Aorta (tissue), 5 donors: ENCODE data around the gene THADA. TPM values are rescaled to one million over a fixed set of nuclear protein-coding genes. Genes with fewer than 3 reads are reported as not detected.

Source experiments
- ATAC-seq: fragments of 200-7000 bp; cut with Tn5 transposase; one replicate; pipeline ENCODE4 v1.9.1; 2022; ENCODE audit warnings: moderate library complexity; ENCODE audit not compliant: low FRiP score
- DNase-seq, 2 donors: peaks; one replicate each; pipeline ENCODE4 v3.0.0-alpha.2; 2020
- H3K27ac ChIP-seq, 2 donors: one replicate each; pipeline ENCODE4 v1.5.1; 2013; ENCODE audit warnings: low read length in 2 of 2, mild to moderate bottlenecking in 2 of 2, moderate library complexity in 2 of 2, control low read depth in 1 of 2, inconsistent platforms in 1 of 2, low read depth in 1 of 2
- H3K27me3 ChIP-seq, 2 donors: one replicate each; pipeline ENCODE4 v1.6.1; 2013; ENCODE audit warnings: control low read depth in 1 of 2, low read length in 1 of 2, mild to moderate bottlenecking in 1 of 2, moderate library complexity in 1 of 2; ENCODE audit not compliant: insufficient read depth in 2 of 2, control insufficient read depth in 1 of 2
- H3K36me3 ChIP-seq, 2 donors: one replicate each; pipeline ENCODE4 v1.6.1; 2013; ENCODE audit warnings: control low read depth in 1 of 2, low read length in 1 of 2, mild to moderate bottlenecking in 1 of 2; ENCODE audit not compliant: insufficient read depth in 2 of 2, control insufficient read depth in 1 of 2
- H3K4me1 ChIP-seq, 2 donors: one replicate each; pipeline ENCODE4 v1.6.1; 2013; ENCODE audit warnings: low read length in 2 of 2, control low read depth in 1 of 2, mild to moderate bottlenecking in 1 of 2, moderate library complexity in 1 of 2; ENCODE audit not compliant: insufficient read depth in 2 of 2, control insufficient read depth in 1 of 2
- H3K4me3 ChIP-seq, 2 donors: one replicate each; pipeline ENCODE4 v1.5.1; 2013; ENCODE audit warnings: low read length in 2 of 2, control low read depth in 1 of 2, mild to moderate bottlenecking in 1 of 2
- H3K9me3 ChIP-seq: one replicate; pipeline ENCODE4 v1.6.1; 2013; ENCODE audit warnings: mild to moderate bottlenecking, low read length; ENCODE audit not compliant: control insufficient read depth
- WGBS, 2 donors: extraction: QIAGEN DNeasy Blood & Tissue Kit; methylation state at CpG; one replicate each; pipeline ENCODE4 v1.1.7; 2013; 5-methylcytosine and 5-hydroxymethylcytosine counted together
- intact Hi-C, 2 donors: fragments of 100-400 bp; cut with DNase I; formaldehyde crosslinking; loops; one replicate each; pipeline versions ENCODE4 v1.14.2 to v1.15.0; 2022
- polyA plus RNA-seq, 2 donors: library from polyadenylated mRNA; stranded (reverse); fragments of 200-250 nt; gene quantifications; one replicate each; pipeline ENCODE4 v1.2.3, GENCODE V29; 2013
- total RNA-seq, 2 donors: library from RNA; stranded (reverse); fragmentation: NEBNext Ultra II Directional; extraction: Animal tissue kit (Norgen Biotek cat#: 25700); gene quantifications; one replicate each; pipeline ENCODE4 v1.2.1, GENCODE V29; 2021
- donor health status: healthy with polysubstance abuse.
- donor health status: Bipolar disorder and iron deficiency.
- donor health status: DM: no; HTN: no; CAD: no.
- donor health status: DM: no; HTN: no; CAD: no.
- donor health status: DM: yes; HTN: yes; CAD: no.

The THADA gene
- total and polyA plus RNA-seq, 4 donors = 12.4 to 38.5 (median 25.0) TPM

DNA sequence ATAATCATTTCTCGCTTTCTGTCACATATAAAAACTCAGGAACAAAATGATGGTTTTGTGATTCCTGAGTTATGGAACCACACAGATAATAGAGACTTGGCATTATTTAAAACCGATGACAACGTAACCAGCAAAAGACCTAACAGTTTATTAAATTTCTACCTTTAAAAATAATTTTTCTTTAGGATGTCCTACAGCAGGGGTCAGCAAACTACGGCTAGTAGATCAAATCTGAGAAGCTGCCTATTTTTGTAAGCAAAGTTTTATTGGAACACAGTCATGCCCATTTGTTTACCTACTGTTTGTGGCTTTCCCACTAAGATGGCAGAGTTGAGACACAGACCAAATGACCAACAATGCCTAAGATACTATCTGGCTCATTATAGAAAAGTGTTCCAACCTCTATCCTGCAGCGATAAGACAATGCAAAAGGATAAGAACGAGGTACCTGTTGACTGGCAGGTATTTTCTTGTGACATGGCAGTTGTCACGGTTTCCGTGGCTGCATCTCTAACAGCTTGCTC, 316.5 kb downstream of the THADA start:
- no peak for ATAC-seq
- intact Hi-C loops = no loop called here
- H3K4me3 ChIP-seq = no peak overlapping the region
- no peak for DNase-seq
- H3K27ac ChIP-seq = no peak overlapping the region
- no peaks in the 10 kb centered on the region for H3K9me3 ChIP-seq
- H3K27me3 ChIP-seq = no peaks in the 10 kb centered on the region
- no peaks in the 10 kb centered on the region for H3K36me3 ChIP-seq
- H3K4me1 ChIP-seq = peaks cover 0 to 3% of the 10 kb centered on the region in 2 donors
- 86 to 89% methylated on average over 8 of the region's 8 CpGs for WGBS, 2 donors

DNA sequence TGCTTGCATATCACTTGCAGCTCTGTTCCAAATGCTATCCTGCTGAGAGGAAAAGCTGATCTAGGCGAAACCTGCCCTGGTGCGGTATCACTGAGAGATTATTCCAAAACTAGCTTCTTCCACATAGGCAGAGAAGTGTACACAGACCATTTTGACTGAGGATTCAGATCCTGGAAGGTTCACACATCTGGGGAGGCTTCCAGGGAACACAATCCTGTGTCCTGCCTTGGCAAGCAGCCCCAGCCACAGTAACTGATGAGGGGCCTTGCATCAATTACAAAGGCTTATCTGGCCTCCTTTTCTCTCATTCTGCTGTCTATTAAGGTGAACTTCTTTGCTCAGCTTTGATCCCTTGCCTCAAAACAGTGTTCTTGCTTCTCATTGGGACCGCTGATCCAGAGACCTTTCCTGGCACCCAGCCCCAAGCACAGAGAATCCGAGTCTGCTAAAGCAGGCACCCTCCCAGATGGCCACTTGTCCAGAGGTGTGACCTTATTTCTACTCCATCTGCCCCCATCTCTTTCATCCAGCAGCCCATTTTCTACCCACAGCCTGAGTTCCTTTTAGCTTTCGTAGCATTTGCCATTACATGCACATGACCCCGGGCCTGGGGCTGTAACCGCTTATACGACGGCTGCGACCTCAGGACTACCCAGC, 317.1 kb downstream of the THADA start:
- Histone ChIP-seq H3K27ac (no peak overlapping the region), H3K9me3 (no peaks in the 10 kb centered on the region), H3K27me3 (no peaks in the 10 kb centered on the region), H3K36me3 (no peaks in the 10 kb centered on the region), H3K4me1 (peaks cover 0 to 6% of the 10 kb centered on the region in 2 donors), H3K4me3 (no peak overlapping the region)
- DNase-seq (no peak), ATAC-seq (no peak)
- intact Hi-C loops = no loop called here
- 77% methylated on average over 10 of the region's 10 CpGs for WGBS, 2 donors

DNA sequence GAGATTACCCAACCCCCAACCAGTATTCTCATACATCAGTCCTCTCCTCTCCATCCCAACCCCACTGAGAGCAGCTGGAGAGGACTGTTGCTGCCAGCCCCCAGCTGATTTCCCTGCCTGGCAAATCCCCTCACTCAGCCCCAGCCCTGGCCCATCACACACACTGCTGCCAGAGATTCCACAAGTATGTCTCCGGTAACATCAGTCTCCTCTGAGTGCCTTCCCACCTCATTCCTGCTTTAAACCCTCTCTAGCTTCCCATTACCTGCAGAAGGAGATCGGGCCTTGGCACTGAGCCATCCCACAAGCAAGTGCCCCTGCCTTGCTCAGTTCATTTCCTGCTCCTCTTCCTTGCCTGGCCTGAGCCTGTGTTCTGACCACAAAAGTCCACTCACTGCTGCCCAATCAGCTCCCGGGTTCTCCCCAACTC, 318.9 kb downstream of the THADA start:
- 43 to 44% methylated on average over 3 of the region's 3 CpGs for WGBS, 2 donors
- no peak for DNase-seq
- Histone ChIP-seq H3K9me3 (no peaks in the 10 kb centered on the region), H3K27ac (peak overlapping the region; percentile 64 to 99), H3K4me1 (peaks cover 0 to 7% of the 10 kb centered on the region in 2 donors), H3K4me3 (no peak overlapping the region), H3K36me3 (no peaks in the 10 kb centered on the region), H3K27me3 (no peaks in the 10 kb centered on the region)
- intact Hi-C loops = no loop called here
- no peak for ATAC-seq

DNA sequence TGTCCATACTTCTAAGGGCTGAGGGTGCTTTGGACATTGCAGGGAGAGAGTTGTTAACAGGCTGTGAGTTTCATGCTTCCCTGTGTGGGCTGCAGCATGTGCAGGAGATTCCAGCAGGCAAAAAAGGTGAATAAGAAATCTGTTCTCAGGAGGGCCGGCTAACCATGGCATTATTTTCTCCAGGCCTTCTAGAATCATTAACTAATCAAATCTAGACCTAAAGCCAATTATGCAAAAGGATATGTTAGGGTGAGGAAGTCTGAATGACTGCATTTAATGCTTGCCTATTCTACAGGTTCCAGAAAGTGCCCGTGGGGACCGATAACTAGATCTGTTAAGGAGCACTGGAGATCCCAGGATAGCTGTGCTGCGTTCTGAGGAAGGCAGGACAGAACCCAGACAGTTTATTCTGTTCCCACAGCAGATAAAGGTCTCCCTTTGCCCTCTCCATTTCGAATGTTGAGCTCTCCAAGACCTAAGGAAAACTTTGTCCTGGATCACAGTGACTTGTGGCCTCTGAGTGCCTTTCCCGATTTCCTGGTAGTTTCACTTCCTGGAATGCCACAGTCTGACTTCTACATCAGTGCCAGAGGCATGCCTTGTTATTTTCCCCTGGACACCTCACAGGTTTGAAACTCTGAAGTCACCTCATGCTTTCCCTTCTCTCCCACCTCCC, 319.4 kb downstream of the THADA start:
- peak; percentile 27 for ATAC-seq
- H3K4me3 ChIP-seq = no peak overlapping the region

DNA sequence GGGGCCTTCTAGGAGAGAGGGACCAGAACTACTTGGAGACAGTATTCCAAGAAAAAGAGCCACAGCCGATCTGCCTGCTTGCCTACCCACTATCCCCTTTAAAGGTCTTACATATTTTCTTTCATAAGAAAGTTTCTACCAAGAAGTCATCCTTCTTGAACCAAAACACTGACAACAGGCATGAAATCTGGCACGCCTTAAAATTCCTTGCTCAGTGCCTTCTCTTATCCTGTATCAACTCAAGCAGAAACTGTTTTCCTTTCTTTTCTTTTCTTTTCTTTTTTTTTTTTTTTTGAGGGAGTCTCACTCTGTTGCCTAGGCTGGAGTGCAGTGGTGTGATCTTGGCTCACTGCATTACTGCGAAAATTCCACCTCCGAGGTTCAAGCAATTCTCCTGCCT, 321.1 kb downstream of the THADA start:
- Histone ChIP-seq H3K27ac (no peak overlapping the region), H3K4me1 (peaks cover 0 to 7% of the 10 kb centered on the region in 2 donors), H3K36me3 (no peaks in the 10 kb centered on the region), H3K4me3 (no peak overlapping the region), H3K9me3 (no peaks in the 10 kb centered on the region), H3K27me3 (no peaks in the 10 kb centered on the region)
- DNase-seq (no peak), ATAC-seq (no peak)
- intact Hi-C loops = no loop called here
- WGBS, 2 donors = 48 to 56% methylated on average over 4 of the region's 4 CpGs

More for the DNA sequence above, 319.4 kb downstream of the THADA start:
- no peaks in the 10 kb centered on the region for H3K27me3 ChIP-seq
- WGBS, 2 donors = 7 to 8% methylated on average over 6 of the region's 6 CpGs
- no peak for DNase-seq
- peak overlapping the region; percentile 83 to 99 for H3K27ac ChIP-seq
- no peaks in the 10 kb centered on the region for H3K36me3 ChIP-seq
- H3K4me1 ChIP-seq = peaks cover 0 to 7% of the 10 kb centered on the region in 2 donors
- H3K9me3 ChIP-seq = no peaks in the 10 kb centered on the region
- intact Hi-C loops = no loop called here

DNA sequence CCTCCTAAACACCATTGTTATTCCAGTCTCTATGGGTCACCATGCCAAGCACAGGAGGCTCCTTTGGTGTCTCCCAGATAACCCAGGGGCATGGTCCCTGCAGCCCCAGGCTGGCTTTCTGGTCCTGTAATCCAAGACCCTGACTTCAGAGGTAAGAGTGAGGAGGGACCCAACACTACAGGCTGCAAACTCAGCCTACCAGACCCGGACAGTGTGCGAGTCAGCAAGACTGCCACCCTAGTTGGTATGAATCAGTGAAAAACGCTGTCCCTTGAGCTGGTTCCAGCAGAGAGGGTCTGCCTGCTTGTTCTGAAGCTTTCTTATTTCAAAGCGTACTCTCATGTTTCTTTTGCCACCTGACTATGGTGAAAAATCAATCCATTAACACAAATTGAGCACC, 321.8 kb downstream of the THADA start:
- intact Hi-C loops = no loop called here
- Histone ChIP-seq H3K36me3 (no peaks in the 10 kb centered on the region), H3K27ac (peak overlapping the region in 1 of 2 donors; percentile 4), H3K27me3 (no peaks in the 10 kb centered on the region), H3K4me3 (no peak overlapping the region), H3K4me1 (peaks cover 0 to 11% of the 10 kb centered on the region in 2 donors), H3K9me3 (no peaks in the 10 kb centered on the region)
- 65 to 73% methylated on average over 4 of the region's 4 CpGs for WGBS, 2 donors
- DNase-seq = no peak
- ATAC-seq = no peak

DNA sequence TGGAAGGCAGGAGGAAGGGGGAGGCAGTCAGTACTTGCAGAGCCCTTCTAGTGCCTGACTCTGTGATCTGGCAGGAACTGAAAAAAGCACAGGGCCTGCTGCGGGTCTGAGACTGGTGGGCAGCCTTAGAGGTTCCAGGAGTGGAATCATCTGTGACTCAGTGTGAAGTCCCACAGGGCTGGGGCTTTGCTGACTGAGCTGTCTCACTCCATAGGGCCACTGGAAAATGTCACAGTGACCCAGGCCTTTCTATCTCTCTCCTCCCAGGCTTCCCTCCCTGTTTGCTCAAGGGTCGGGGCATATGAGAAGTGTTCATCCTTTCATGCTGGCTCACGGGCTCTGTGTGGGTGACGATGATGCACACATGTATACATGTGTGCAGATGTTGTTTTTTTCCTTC, 322.3 kb downstream of the THADA start:
- peak in 1 of 2 donors; percentile 75 for DNase-seq
- ATAC-seq = no peak
- intact Hi-C loops = no loop called here
- WGBS, 2 donors = 52 to 53% methylated on average over 4 of the region's 4 CpGs
- no peaks in the 10 kb centered on the region for H3K9me3 ChIP-seq
- peaks cover 0 to 11% of the 10 kb centered on the region in 2 donors for H3K4me1 ChIP-seq
- no peaks in the 10 kb centered on the region for H3K36me3 ChIP-seq
- no peak overlapping the region for H3K4me3 ChIP-seq
- peak overlapping the region in 1 of 2 donors; percentile 4 for H3K27ac ChIP-seq
- H3K27me3 ChIP-seq = no peaks in the 10 kb centered on the region

DNA sequence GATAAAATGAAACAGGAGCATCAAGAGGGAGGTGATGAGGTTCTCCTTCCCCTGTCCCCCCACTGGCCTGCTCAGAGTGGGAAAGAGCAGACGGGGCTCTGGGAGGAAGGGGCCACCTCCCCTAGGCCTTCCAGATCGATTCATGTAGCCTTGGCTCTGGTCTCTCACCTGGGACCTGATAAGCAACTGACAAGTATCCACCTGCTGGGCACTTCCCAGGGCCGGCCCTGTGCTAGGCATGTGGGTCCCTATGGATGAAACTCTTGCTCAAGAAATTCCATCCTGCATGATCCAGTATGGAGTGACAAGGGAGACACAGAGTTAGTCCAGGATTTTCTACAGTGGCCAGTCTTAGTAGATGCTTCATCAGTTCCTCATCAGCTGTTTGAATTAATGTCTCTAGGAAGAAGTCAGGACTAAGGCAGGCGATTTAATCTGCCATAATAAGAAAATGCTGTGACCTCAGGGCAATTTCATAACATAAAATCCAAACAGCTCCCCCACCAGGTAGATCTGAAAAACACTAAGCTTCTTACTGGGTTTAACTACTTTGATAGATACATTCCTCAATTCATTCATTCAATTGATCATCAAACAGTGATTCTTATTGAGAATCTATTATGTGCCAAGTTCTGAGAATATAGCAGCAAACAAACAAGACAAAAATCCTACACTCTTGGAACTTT, 324.8 kb downstream of the THADA start:
- peaks cover 0 to 8% of the 10 kb centered on the region in 2 donors for H3K4me1 ChIP-seq
- intact Hi-C loops = no loop called here
- H3K27ac ChIP-seq = no peak overlapping the region
- ATAC-seq (no peak), DNase-seq (no peak)
- H3K27me3 ChIP-seq = no peaks in the 10 kb centered on the region
- H3K36me3 ChIP-seq = no peaks in the 10 kb centered on the region
- no peaks in the 10 kb centered on the region for H3K9me3 ChIP-seq
- 87 to 92% methylated on average over 4 of the region's 4 CpGs for WGBS, 2 donors
- no peak overlapping the region for H3K4me3 ChIP-seq
